A673 (cell line): Measurements from ENCODE around the gene TULP3.

Source experiments
- CTCF ChIP-seq: fragments of 300-800, 200-600 bp; sonication (generic); conservative IDR thresholded peaks from 2 replicates; pipeline ENCODE4 v1.5.1; 2017; ENCODE audit warnings: low read depth, mild to moderate bottlenecking, antibody characterized with exemption, low read length, moderate library complexity, mixed read lengths
- EZH2 ChIP-seq: fragments of 200-600 bp; sonication (generic); IDR thresholded peaks from 2 replicates; pipeline ENCODE4 v1.6.1; 2017; ENCODE audit warnings: borderline replicate concordance, low read depth, mild to moderate bottlenecking, mixed read lengths, antibody characterized with exemption, low read length; ENCODE audit not compliant: poor library complexity, severe bottlenecking

- TF ChIP-seq CTCF (no peak), EZH2 (no peak)
Measured at GRCh38 chr12:2977776-2978175, 87.1 kb downstream of the TULP3 start.
